Caco-2 (cell line): Measurements from ENCODE around the gene UBQLN3. TPM values are rescaled to one million over a fixed set of nuclear protein-coding genes. Genes with fewer than 3 reads are reported as not detected.
A peak's percentile ranks its signal among the peaks of the same experiment; 100 is the strongest.

Experiments
- BruUV-seq: library from RNA; stranded (reverse); fragments of 400-500 nt; replicated peaks from 2 replicates; lab custom pipeline; 2021; lab: Mats Ljungman, UMichigan
- CTCF ChIA-PET: fragments of 300-600 bp; sonication (Branson Sonifier 250); formaldehyde crosslinking; loops from one replicate; lab custom pipeline; 2022; ENCODE audit warnings: antibody characterized with exemption; lab: Charles Lee
- POLR2A ChIA-PET: fragments of 300-600 bp; sonication (Branson Sonifier 250); formaldehyde crosslinking; loops from one replicate; lab custom pipeline; 2022; ENCODE audit warnings: antibody characterized with exemption; lab: Charles Lee
- DNase-seq, 2 experiments: peaks; one replicate each; pipeline versions ENCODE4 v3.0.0 to v3.0.0-alpha.2; 2020 to 2022
- H3K27me3 ChIP-seq: replicated peaks from 2 replicates; pipeline ENCODE4 v1.6.0; 2011; ENCODE audit warnings: low read length; ENCODE audit not compliant: control insufficient read depth, insufficient read depth
- H3K36me3 ChIP-seq: 2 replicates; pipeline ENCODE4 v1.5.1; 2011; ENCODE audit warnings: low read length; ENCODE audit not compliant: control insufficient read depth, insufficient read depth
- H3K4me1 ChIP-seq: fragments of 250-450 bp; sonication (Bioruptor Pico); 2 replicates; pipeline ENCODE4 v1.5.1; 2020; ENCODE audit warnings: mild to moderate bottlenecking
- H3K4me3 ChIP-seq: 2 replicates; pipeline ENCODE4 v1.5.1; 2011; ENCODE audit warnings: low read depth, mild to moderate bottlenecking, control low read depth, low read length
- H3K9me3 ChIP-seq: fragments of 250-450 bp; sonication (Bioruptor Pico); 2 replicates; pipeline ENCODE4 v1.5.1; 2020; ENCODE audit warnings: mild to moderate bottlenecking, moderate library complexity
- H3K27ac Mint-ChIP-seq: one replicate; pipeline ENCODE4 v1.8.0; 2022; ENCODE audit warnings: mixed read lengths; ENCODE audit not compliant: unreplicated experiment
- H3K27me3 Mint-ChIP-seq: one replicate; pipeline ENCODE4 v1.8.0; 2022; ENCODE audit warnings: mixed read lengths; ENCODE audit not compliant: insufficient read depth, unreplicated experiment
- H3K36me3 Mint-ChIP-seq: one replicate; pipeline ENCODE4 v1.8.0; 2022; ENCODE audit warnings: mild to moderate bottlenecking, mixed read lengths; ENCODE audit not compliant: insufficient read depth, unreplicated experiment
- H3K4me1 Mint-ChIP-seq: one replicate; pipeline ENCODE4 v1.8.0; 2022; ENCODE audit warnings: low read depth, mixed read lengths; ENCODE audit not compliant: unreplicated experiment
- H3K4me3 Mint-ChIP-seq: one replicate; pipeline ENCODE4 v1.8.0; 2022; ENCODE audit warnings: mild to moderate bottlenecking, moderate library complexity, mixed read lengths; ENCODE audit not compliant: unreplicated experiment
- H3K9me3 Mint-ChIP-seq: one replicate; pipeline ENCODE4 v1.8.0; 2022; ENCODE audit warnings: mixed read lengths; ENCODE audit not compliant: unreplicated experiment
- intact Hi-C: fragments of 100-400 bp; cut with micrococcal nuclease; formaldehyde crosslinking; loops from one replicate; pipeline ENCODE4 v1.10.0; 2022; ENCODE audit not compliant: unreplicated experiment
- total RNA-seq: library from RNA; stranded (reverse); gene quantifications from 2 replicates; pipeline ENCODE4 v1.2.3, GENCODE V29; 2022
- TF ChIP-seq, protein P1 (sequence below), 2 experiments: fragments of 200-600 bp in 1 of 2; IDR thresholded peaks; 1 replicate in 1 of 2; 2 replicates in 1 of 2; pipeline versions ENCODE4 v1.5.1 to v1.8.0; 2011 to 2022; ENCODE audit warnings: antibody characterized with exemption in 1 of 2, control low read depth in 1 of 2, inconsistent platforms in 1 of 2, low read depth in 1 of 2, low read length in 1 of 2, mild to moderate bottlenecking in 1 of 2, moderate library complexity in 1 of 2; ENCODE audit not compliant: insufficient read depth in 1 of 2, severe bottlenecking in 1 of 2, unreplicated experiment in 1 of 2

UBQLN3 gene
- total RNA-seq, 1 experiment from 2014 or later: not detected

DNA sequence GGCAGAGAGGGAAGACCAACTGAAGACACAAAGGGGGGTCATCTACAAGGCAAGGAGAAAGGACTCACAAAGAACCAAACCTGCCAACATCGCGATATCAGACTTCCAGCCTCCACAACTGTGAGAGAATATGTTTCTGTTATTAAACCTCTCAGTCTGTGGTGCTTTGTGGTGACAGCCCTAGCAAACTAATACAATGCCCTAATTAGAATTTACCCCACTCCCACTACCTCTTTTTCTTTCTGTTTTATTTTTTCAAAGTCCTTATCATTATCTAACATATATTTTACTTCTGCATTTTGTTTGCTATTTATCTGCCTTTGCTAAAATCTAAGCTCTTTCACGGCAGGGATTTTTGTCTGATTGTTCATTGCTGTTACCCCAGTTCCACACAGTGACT lies 23.8 kb downstream of the UBQLN3 start:
- intact Hi-C loops: no loop called here
- Histone ChIP-seq H3K9me3 (no peaks in the 10 kb centered on the region), H3K27me3 (no peaks in the 10 kb centered on the region; the same call in 1 of the 2 replicates), H3K4me3 (no peak overlapping the region), H3K36me3 (no peaks in the 10 kb centered on the region), H3K4me1 (no peaks in the 10 kb centered on the region)
- no peak overlapping the region for H3K4me3 Mint-ChIP-seq
- CTCF ChIA-PET: no interaction called here
- no peaks in the 10 kb centered on the region for H3K36me3 Mint-ChIP-seq
- H3K4me1 Mint-ChIP-seq: no peaks in the 10 kb centered on the region
- DNase-seq: no peak
- BruUV-seq: no TSS peak
- TF ChIP-seq, protein P1, sequence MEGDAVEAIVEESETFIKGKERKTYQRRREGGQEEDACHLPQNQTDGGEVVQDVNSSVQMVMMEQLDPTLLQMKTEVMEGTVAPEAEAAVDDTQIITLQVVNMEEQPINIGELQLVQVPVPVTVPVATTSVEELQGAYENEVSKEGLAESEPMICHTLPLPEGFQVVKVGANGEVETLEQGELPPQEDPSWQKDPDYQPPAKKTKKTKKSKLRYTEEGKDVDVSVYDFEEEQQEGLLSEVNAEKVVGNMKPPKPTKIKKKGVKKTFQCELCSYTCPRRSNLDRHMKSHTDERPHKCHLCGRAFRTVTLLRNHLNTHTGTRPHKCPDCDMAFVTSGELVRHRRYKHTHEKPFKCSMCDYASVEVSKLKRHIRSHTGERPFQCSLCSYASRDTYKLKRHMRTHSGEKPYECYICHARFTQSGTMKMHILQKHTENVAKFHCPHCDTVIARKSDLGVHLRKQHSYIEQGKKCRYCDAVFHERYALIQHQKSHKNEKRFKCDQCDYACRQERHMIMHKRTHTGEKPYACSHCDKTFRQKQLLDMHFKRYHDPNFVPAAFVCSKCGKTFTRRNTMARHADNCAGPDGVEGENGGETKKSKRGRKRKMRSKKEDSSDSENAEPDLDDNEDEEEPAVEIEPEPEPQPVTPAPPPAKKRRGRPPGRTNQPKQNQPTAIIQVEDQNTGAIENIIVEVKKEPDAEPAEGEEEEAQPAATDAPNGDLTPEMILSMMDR (IDR thresholded peaks at IDR 0.05; ENCODE audit: insufficient read depth in 1 of 2, low read depth in 1 of 2, low read length in 1 of 2, severe bottlenecking in 1 of 2, unreplicated experiment in 1 of 2): no peak
- H3K27ac Mint-ChIP-seq: no peak overlapping the region
- POLR2A ChIA-PET: no interaction called here
- H3K9me3 Mint-ChIP-seq: no peaks in the 10 kb centered on the region
- peaks cover 11% of the 10 kb centered on the region for H3K27me3 Mint-ChIP-seq

DNA sequence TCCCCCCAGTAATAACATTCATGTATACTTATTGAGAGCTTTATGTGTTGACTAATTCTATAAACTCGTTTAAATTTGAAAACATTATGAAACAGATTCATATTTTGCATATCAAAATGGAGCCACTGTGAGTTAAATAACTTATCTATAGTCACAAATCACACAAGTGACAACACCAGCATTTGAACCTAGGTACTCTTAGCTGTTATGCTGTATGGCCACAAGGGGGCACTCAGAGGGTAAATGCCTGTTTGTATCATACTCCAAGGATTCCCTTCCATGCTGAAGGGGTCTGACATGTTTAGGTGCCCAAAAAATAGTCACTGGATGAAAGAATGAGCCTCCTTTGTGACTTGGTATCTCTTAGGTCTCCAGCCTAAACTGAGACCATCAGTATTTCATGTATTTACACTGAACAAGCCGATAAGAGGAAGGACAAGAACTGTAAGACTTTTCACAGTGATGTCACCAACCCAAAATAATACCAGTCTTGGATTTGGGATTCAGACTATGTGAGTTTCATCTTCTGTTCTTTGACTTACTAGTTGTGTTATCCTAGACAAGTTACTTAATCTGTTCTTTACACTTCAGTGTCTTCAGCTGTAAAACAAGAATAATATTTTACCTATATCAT lies 33.5 kb downstream of the UBQLN3 start:
- no peak overlapping the region for H3K27ac Mint-ChIP-seq
- no TSS peak for BruUV-seq
- H3K27me3 ChIP-seq: no peaks in the 10 kb centered on the region

DNA sequence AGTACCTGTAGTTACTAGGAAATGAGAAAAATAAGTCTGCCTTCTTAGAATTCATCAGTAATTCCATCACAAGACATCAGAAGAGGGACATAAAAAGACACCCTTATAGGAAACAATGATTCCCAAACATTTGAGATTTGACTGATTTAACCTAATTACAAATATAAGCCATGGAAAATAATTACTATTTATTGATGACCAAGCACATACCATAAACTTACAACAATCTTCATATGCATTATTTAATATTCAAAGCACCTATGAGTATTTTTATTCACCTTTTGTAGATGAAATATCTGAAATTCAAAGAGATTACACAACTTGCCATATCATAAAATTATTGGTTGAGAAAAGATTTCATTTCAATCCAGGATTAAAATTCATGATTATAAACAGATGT lies 35.8 kb downstream of the UBQLN3 start:
- H3K4me3 Mint-ChIP-seq: no peak overlapping the region
- no peak overlapping the region for H3K27ac Mint-ChIP-seq
- peaks cover 10% of the 10 kb centered on the region for H3K27me3 Mint-ChIP-seq
- intact Hi-C loops: loop anchor here (10.0 kb wide), 1 partner anchor 421 kb away; the partner anchor contains the start of gene OR52E5
- no peaks in the 10 kb centered on the region for H3K9me3 Mint-ChIP-seq
- TF ChIP-seq, protein P1 (IDR thresholded peaks at IDR 0.05; ENCODE audit: insufficient read depth in 1 of 2, low read depth in 1 of 2, low read length in 1 of 2, severe bottlenecking in 1 of 2, unreplicated experiment in 1 of 2): no peak
- no TSS peak for BruUV-seq
- CTCF ChIA-PET: no interaction called here
- POLR2A ChIA-PET: no interaction called here
- no peaks in the 10 kb centered on the region for H3K4me1 Mint-ChIP-seq
- no peaks in the 10 kb centered on the region for H3K27me3 ChIP-seq
- no peaks in the 10 kb centered on the region for H3K36me3 ChIP-seq
- H3K4me1 ChIP-seq: no peaks in the 10 kb centered on the region
- DNase-seq: no peak
- H3K36me3 Mint-ChIP-seq: no peaks in the 10 kb centered on the region
- H3K9me3 ChIP-seq: no peaks in the 10 kb centered on the region
- H3K4me3 ChIP-seq: no peak overlapping the region

More for the DNA sequence above, 33.5 kb downstream of the UBQLN3 start:
- TF ChIP-seq, protein P1 (IDR thresholded peaks at IDR 0.05; ENCODE audit: insufficient read depth in 1 of 2, low read depth in 1 of 2, low read length in 1 of 2, severe bottlenecking in 1 of 2, unreplicated experiment in 1 of 2): peak; percentile 67 to 71
- POLR2A ChIA-PET: no interaction called here
- Mint-ChIP-seq H3K4me1 (no peaks in the 10 kb centered on the region), H3K36me3 (no peaks in the 10 kb centered on the region), H3K27me3 (no peaks in the 10 kb centered on the region), H3K9me3 (no peaks in the 10 kb centered on the region), H3K4me3 (no peak overlapping the region)
- H3K4me1 ChIP-seq: no peaks in the 10 kb centered on the region
- no peaks in the 10 kb centered on the region for H3K9me3 ChIP-seq
- peak in 1 of 2 experiments; percentile 43 for DNase-seq
- no peak overlapping the region for H3K4me3 ChIP-seq
- intact Hi-C loops: loop anchor here (2.0 to 10.0 kb wide), 2 partner anchors 236 to 418 kb away; partner anchors contain the start of gene OR52E5
- no peaks in the 10 kb centered on the region for H3K36me3 ChIP-seq
- CTCF ChIA-PET: interaction anchor here (0.6 to 0.7 kb wide), 2 partner anchors 124 to 138 kb away, joined by 3 read pairs; no protein-coding TSS in a partner anchor
